ENCODE data around the gene ZG16B.

GRCh38 chr16:2820836-2821486 lies 9.1 kb upstream of the ZG16B start:
- TF ChIP-seq CTCF (conservative IDR thresholded peaks at IDR 0.05; ENCODE audit: low read length), result no peak
- TF ChIP-seq EZH2phosphoT487 (IDR thresholded peaks at IDR 0.05; ENCODE audit: borderline replicate concordance), result no peak

Data from Loucy (cell line).